ENCODE results near the gene ATP2B2. TPM values are rescaled to one million over a fixed set of nuclear protein-coding genes. Genes with fewer than 3 reads are reported as not detected.
A peak's percentile ranks its signal among the peaks of the same experiment; 100 is the strongest.

ATP2B2 gene
- total RNA-seq, 2 experiments from 2014 or later = 0.05 TPM; not detected in 1

DNA sequence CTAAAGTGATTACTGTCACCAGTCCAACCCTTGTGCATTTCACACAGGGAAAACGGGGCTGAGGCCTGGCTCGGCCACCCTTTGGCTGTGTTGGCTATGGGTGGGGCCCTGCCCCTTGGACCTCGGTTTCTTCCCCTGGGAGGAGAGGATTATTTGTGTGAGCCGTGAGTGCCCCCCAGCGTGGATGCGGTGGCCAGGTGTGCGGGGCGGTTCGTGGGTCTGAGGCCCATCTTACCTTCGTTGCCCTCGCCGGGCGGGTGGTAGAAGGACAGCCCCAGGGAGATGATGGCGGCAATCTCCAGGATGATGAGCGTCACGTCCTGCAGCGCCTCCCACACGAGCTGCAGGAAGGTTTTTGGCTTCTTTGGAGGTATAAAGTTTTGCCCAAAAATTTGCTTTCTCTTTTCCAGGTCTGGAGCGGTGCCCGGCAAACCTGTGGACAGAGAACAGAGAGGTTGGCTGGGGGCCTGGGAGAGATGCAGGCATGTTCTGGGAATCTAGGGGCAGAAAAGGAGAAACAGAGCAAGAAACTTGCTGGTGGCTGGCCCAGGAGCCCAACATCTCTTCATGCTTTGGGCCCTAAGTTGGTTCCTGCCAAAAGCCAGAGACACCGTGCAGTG, 94.9 kb downstream of the ATP2B2 start:
- Mint-ChIP-seq H3K36me3 (ENCODE audit: low read depth) (no peaks in the 10 kb centered on the region), H3K4me1 (no peaks in the 10 kb centered on the region), H3K9me3 (ENCODE audit: low read depth) (no peaks in the 10 kb centered on the region), H3K27ac (no peak overlapping the region), H3K27me3 (no peaks in the 10 kb centered on the region), H3K4me3 (no peak overlapping the region)
- intact Hi-C loops (cut with DNase I, micrococcal nuclease) = no loop called here
- ChIA-PET CTCF (no interaction called here), POLR2A (no interaction called here)
- DNase-seq (no peak), ATAC-seq (no peak)

DNA sequence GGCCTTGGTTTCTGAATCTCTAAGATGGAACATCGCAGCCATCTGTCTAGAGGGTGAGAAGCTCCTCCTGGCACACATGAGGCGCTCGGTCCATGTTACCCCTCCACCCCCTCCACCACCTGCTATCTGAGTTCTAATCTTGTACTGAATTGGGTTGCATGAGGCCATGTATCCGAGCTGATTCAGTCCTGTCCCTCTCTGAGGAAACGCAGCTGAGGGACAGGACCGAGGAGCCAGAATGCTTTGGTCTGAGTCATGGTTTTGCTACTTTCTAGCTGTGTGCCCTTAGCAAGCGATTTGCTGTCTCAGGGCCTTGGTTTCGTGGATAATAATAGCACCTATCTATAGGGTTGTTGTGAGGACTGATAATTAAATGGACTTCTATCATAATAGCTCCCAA, 96.7 kb downstream of the ATP2B2 start:
- Mint-ChIP-seq H3K27me3 (no peaks in the 10 kb centered on the region), H3K9me3 (ENCODE audit: low read depth) (no peaks in the 10 kb centered on the region), H3K36me3 (ENCODE audit: low read depth) (no peaks in the 10 kb centered on the region), H3K4me3 (no peak overlapping the region), H3K27ac (no peak overlapping the region), H3K4me1 (peaks cover 3% of the 10 kb centered on the region)
- POLR2A ChIA-PET = no interaction called here
- CTCF ChIA-PET = interaction anchor here (0.7 to 1.8 kb wide), 5 partner anchors 9 to 330 kb away, joined by 3 to 4 read pairs (median 3); no protein-coding TSS in a partner anchor
- intact Hi-C loops (cut with DNase I, micrococcal nuclease) = no loop called here
- no peak for ATAC-seq
- DNase-seq = no peak

DNA sequence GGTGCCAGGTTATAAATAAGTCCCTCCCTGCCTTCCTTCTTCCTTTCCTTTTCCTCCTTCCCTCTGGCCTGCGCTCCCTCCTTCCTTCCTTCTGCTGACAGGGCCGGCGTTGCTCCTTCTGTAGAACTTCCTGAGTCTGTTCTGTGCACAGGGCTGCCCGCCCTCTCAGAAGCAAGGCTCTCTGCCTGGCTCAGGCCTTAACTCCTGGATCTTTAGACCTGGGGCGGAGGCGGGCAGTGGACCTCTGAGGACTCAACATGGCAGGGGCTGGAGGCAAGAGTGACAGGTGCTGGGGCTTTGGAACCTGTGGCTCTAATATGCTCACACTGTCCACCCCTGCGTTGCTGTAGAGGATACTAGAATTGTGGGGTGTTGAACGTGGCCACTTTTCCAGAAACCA, 98.0 kb downstream of the ATP2B2 start:
- DNase-seq (no peak), ATAC-seq (no peak)
- Mint-ChIP-seq H3K36me3 (ENCODE audit: low read depth) (no peaks in the 10 kb centered on the region), H3K9me3 (ENCODE audit: low read depth) (no peaks in the 10 kb centered on the region), H3K27me3 (no peaks in the 10 kb centered on the region), H3K4me3 (no peak overlapping the region), H3K4me1 (peaks cover 3% of the 10 kb centered on the region), H3K27ac (no peak overlapping the region)
- ChIA-PET CTCF (no interaction called here), POLR2A (no interaction called here)
- intact Hi-C loops (cut with DNase I, micrococcal nuclease) = no loop called here

DNA sequence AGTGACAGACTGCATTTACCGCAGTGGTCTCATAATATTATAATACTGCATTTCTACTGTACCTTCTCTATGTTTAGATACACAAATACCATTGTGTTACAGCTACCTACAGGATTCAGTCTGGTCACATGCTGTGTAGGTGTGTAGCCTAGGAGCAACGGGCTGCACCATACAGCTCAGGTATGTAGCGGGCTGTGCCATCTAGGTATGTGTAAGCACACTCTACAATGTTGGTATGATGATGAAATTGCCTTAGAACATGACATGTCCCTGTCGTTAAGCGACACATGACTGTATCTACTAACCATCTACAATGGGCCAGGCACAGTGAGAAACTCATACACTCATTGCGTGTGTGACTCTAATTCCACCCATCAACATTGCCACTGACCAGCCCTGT, 99.0 kb downstream of the ATP2B2 start:
- Mint-ChIP-seq H3K4me1 (peaks cover 3% of the 10 kb centered on the region), H3K9me3 (ENCODE audit: low read depth) (no peaks in the 10 kb centered on the region), H3K27me3 (no peaks in the 10 kb centered on the region), H3K27ac (no peak overlapping the region), H3K4me3 (no peak overlapping the region), H3K36me3 (ENCODE audit: low read depth) (no peaks in the 10 kb centered on the region)
- DNase-seq (no peak), ATAC-seq (no peak)
- intact Hi-C loops (cut with DNase I, micrococcal nuclease) = no loop called here
- ChIA-PET CTCF (no interaction called here), POLR2A (no interaction called here)

DNA sequence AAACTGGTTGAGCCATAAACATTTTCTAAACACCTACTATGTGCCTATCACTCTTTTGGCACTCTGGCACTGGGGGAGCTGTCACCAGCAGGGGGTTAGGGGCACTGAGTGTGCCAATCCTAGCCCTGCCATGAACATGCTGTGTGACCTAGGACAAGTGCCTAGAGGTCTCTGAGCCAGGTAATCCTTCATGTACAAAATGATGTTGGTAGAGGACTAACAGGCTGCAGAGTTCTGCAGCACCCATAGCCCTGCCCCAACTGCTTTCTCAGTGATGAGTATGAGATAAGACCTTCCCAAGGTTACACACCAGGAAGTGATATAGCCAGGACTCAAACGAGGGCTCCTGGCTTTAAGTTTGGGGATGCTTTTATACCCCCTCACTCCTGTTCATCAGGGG, 99.6 kb downstream of the ATP2B2 start:
- DNase-seq (no peak), ATAC-seq (no peak)
- intact Hi-C loops (cut with DNase I, micrococcal nuclease) = no loop called here
- POLR2A ChIA-PET = no interaction called here
- H3K9me3 Mint-ChIP-seq (ENCODE audit: low read depth) = no peaks in the 10 kb centered on the region
- no peaks in the 10 kb centered on the region for H3K36me3 Mint-ChIP-seq (ENCODE audit: low read depth)
- H3K4me1 Mint-ChIP-seq = peaks cover 3% of the 10 kb centered on the region
- CTCF ChIA-PET = no interaction called here
- no peak overlapping the region for H3K4me3 Mint-ChIP-seq
- no peaks in the 10 kb centered on the region for H3K27me3 Mint-ChIP-seq
- no peak overlapping the region for H3K27ac Mint-ChIP-seq

DNA sequence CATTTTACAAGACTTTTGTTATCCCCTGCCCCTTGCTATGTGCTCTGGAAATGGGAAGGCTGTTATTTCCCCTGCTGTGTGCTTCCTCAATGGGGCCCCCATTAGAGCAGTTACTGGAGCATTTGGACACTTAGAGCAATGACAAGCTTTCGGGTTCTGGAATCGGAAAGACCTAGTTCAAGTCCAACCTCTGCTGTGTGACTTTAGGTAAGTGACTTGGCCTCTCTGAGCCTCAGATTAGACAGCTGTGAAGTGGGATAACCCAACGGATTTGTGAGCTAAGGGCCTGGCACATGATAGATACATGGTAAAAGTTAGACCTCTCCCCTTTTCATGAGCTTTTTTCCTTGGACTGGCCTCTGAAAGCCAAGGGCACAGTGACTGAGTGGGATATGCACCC, 100.5 kb downstream of the ATP2B2 start:
- H3K36me3 Mint-ChIP-seq (ENCODE audit: low read depth) = no peaks in the 10 kb centered on the region
- ChIA-PET CTCF (interaction anchor here (0.6 to 1.0 kb wide), 2 partner anchors 14 to 1435 kb away, joined by 3 to 4 read pairs; no protein-coding TSS in a partner anchor), POLR2A (no interaction called here)
- no peaks in the 10 kb centered on the region for H3K27me3 Mint-ChIP-seq
- H3K4me3 Mint-ChIP-seq = no peak overlapping the region
- intact Hi-C loops (cut with DNase I, micrococcal nuclease) = no loop called here
- H3K9me3 Mint-ChIP-seq (ENCODE audit: low read depth) = no peaks in the 10 kb centered on the region
- no peak overlapping the region for H3K27ac Mint-ChIP-seq
- DNase-seq (no peak), ATAC-seq (no peak)
- H3K4me1 Mint-ChIP-seq = peaks cover 3% of the 10 kb centered on the region

DNA sequence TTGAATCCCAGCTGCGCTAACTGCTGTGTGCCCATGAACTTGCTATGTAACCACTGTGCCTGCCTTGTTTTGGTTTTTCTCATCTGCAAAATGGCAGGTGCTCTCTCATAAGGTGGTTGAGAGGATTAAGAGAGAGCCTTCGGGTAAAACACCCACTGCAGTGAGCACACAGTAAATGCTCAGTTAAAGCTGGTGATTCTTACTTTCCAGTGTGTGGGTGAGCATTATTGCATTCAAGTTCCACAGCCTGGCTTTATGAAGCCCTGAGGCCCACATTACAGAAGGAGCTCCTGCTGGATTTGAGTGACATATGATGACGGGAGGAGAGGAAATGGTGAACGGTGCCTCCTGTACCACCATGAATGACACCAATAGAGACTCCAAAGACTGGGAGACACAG, 101.0 kb downstream of the ATP2B2 start:
- Mint-ChIP-seq H3K27ac (no peak overlapping the region), H3K4me3 (no peak overlapping the region), H3K27me3 (no peaks in the 10 kb centered on the region), H3K36me3 (ENCODE audit: low read depth) (no peaks in the 10 kb centered on the region), H3K4me1 (peaks cover 3% of the 10 kb centered on the region), H3K9me3 (ENCODE audit: low read depth) (no peaks in the 10 kb centered on the region)
- intact Hi-C loops (cut with DNase I, micrococcal nuclease) = no loop called here
- DNase-seq = no peak
- ChIA-PET POLR2A (no interaction called here), CTCF (interaction anchor here (1.0 kb wide), 1 partner anchor 14 kb away, joined by 4 read pairs; no protein-coding TSS in a partner anchor)
- ATAC-seq = peak; percentile 49

DNA sequence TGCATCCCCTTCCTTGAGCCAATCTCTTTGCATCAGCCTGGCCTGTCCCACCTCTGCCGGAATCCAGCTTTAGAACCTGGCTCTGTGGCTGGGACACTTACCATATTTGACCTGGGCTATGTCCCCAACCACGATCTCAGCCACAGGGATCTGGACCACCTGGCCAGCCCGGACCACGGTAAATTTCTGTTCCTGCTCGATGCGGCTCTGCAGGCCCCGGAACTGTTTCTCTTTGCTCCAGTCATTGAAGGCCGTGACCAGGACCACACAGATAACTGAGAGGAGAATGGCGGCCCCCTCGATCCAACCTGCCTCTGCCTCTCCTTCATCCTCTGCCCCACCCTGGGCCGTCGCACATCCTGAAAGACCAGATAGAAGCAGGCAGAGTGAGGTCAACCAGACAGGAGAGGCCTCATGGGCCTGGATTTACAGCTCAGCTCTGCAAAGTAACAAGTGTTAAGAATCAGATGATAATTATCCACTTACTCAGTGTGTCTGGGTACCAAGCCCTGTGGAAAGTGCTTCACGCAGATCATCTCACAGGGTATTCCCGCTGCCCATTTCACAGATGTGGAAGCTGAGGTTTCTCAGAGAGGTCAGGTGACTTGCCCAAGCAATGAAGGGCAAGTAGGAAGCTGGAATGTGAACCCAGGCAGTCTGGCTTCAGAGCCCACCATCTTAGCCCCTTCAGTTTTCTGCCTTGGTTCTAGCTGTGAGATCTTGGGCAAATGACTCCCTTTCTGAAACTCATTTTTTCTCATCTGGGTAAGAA, 103.2 kb downstream of the ATP2B2 start:
- Mint-ChIP-seq H3K27me3 (no peaks in the 10 kb centered on the region), H3K27ac (no peak overlapping the region), H3K4me3 (no peak overlapping the region)

DNA sequence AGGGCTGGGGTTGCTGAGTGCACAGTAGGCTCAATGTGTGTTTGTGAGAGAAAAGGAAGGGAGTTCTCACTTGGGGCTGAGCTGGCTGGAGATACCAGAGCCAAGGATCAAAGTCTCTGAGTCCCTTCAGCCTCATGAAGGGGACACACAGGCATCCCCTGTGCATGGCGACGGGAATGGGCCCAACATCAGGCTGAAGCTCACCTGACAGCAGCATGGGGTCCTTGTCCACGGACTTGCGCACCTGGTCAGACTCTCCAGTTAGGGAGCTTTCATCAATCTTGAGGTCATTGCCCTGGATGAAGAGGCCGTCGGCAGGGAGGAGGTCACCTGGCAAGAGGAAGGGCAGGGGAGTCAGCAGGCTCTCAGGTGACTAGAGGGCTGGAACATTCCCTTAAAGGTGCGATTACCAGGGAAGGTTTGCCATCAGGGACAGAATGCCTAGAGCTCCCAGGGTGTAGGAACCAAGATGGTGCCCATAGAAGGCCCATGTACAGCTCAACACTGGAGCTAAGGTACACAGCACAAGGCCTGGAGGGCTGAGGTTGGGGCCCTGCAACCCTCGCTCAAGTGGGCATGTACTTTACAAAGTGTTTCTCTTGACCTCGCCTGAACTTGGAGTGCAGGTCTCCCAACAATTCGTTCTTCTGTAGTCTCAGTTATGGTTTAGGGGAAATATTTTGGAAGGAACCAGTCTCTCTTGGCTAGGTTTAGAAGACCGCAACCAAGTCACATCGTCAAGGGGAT, 104.5 kb downstream of the ATP2B2 start:
- no peak overlapping the region for H3K27ac Mint-ChIP-seq
- no peaks in the 10 kb centered on the region for H3K9me3 Mint-ChIP-seq (ENCODE audit: low read depth)
- DNase-seq = no peak
- H3K4me3 Mint-ChIP-seq = no peak overlapping the region
- intact Hi-C loops (cut with DNase I, micrococcal nuclease) = no loop called here
- no peaks in the 10 kb centered on the region for H3K36me3 Mint-ChIP-seq (ENCODE audit: low read depth)
- ATAC-seq = no peak
- no peaks in the 10 kb centered on the region for H3K27me3 Mint-ChIP-seq
- CTCF ChIA-PET = interaction anchor here (0.7 kb wide), 2 partner anchors 34 to 288 kb away, joined by 3 read pairs; no protein-coding TSS in a partner anchor
- POLR2A ChIA-PET = no interaction called here
- peaks cover 19% of the 10 kb centered on the region for H3K4me1 Mint-ChIP-seq

More for the DNA sequence above, 103.2 kb downstream of the ATP2B2 start:
- POLR2A ChIA-PET = no interaction called here
- ATAC-seq (no peak), DNase-seq (no peak)
- H3K4me1 Mint-ChIP-seq = peaks cover 7% of the 10 kb centered on the region
- intact Hi-C loops (cut with DNase I, micrococcal nuclease) = no loop called here
- no peaks in the 10 kb centered on the region for H3K36me3 Mint-ChIP-seq (ENCODE audit: low read depth)
- H3K9me3 Mint-ChIP-seq (ENCODE audit: low read depth) = no peaks in the 10 kb centered on the region
- CTCF ChIA-PET = interaction anchor here (1.1 kb wide), 1 partner anchor 15 kb away, joined by 4 read pairs; no protein-coding TSS in a partner anchor

DNA sequence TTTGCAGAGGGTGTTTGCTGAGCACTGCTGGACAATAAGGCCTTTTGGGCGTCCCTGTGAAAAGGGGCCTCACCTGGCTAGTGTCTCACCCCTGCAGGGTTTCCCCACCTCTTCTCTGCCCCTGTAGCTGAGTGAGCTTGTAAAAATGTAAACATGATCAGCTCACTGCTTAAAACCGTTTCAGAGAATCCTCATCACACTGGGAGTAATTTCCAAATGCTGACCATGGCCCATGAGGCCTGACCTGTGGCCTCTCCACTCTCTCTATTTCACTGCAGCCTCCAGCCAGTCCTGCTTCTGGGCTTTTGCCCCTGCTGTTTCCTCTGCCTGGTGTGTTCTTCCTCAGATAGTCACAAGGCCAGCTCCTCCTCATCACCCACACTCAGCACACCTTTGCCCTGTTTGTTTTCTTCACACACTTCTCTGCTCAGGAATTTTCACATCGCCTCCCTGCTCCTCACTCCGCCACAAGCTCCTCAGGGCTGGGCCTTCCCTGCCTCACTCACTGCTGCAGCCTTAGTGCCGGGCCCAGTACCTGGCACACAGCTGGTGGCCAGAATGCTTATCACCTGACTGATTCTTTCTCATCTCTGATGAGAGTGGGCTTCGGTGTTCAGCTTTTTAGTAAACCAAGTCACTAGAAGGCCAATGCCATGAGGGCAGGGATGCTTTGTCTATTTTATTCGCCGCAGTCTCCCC, 105.2 kb downstream of the ATP2B2 start:
- no peak overlapping the region for H3K4me3 Mint-ChIP-seq
- peaks cover 26% of the 10 kb centered on the region for H3K4me1 Mint-ChIP-seq
- H3K36me3 Mint-ChIP-seq (ENCODE audit: low read depth) = no peaks in the 10 kb centered on the region
- ATAC-seq (no peak), DNase-seq (no peak)
- H3K27ac Mint-ChIP-seq = no peak overlapping the region
- no peaks in the 10 kb centered on the region for H3K9me3 Mint-ChIP-seq (ENCODE audit: low read depth)
- intact Hi-C loops (cut with DNase I, micrococcal nuclease) = no loop called here
- no peaks in the 10 kb centered on the region for H3K27me3 Mint-ChIP-seq
- POLR2A ChIA-PET = no interaction called here
- CTCF ChIA-PET = interaction anchor here (0.6 to 1.1 kb wide), 4 partner anchors 8 to 78 kb away, joined by 3 to 4 read pairs (median 4); no protein-coding TSS in a partner anchor

DNA sequence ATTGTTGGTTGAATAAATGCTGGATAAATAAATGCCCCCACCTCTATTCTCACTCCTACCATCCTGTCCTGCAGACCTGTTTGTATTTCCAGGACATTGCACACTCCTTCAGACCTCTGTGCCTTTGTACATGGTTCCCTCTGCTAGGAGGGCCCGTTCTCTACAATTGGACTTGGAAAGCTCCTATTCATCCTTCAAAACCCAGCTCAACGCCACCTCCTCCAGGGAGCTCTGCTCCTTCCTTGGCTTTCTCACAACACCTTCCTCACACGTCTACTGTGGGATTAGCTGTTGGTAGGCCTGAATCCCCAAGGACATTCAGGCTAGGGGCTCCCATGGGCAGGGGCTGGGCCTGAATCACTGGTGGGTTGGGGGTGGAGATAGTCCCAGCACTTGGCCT, 105.8 kb downstream of the ATP2B2 start:
- ATAC-seq (no peak), DNase-seq (no peak)
- Mint-ChIP-seq H3K27me3 (no peaks in the 10 kb centered on the region), H3K9me3 (ENCODE audit: low read depth) (no peaks in the 10 kb centered on the region), H3K4me1 (peaks cover 30% of the 10 kb centered on the region), H3K4me3 (no peak overlapping the region), H3K27ac (no peak overlapping the region), H3K36me3 (ENCODE audit: low read depth) (no peaks in the 10 kb centered on the region)
- intact Hi-C loops (cut with DNase I, micrococcal nuclease) = no loop called here
- POLR2A ChIA-PET = no interaction called here
- CTCF ChIA-PET = interaction anchor here (0.6 to 1.1 kb wide), 3 partner anchors 9 to 78 kb away, joined by 4 read pairs; no protein-coding TSS in a partner anchor
